HG03521 (cell line): ENCODE data around the gene CYB561.

ENCODE experiments used
- ATAC-seq: cut with Tn5 transposase; IDR thresholded peaks from one replicate; pipeline ENCODE4 v1.9.1; 2021; ENCODE audit warnings: mild to moderate bottlenecking, moderate library complexity; ENCODE audit not compliant: unreplicated experiment

CYB561 gene

GRCh38 chr17:63452046-63452961, 6.2 kb upstream of the CYB561 start:
- no peak for ATAC-seq

- no peak for ATAC-seq
These were observed 5.0 kb upstream of the CYB561 start for GRCh38 chr17:63451150-63451549.

GRCh38 chr17:63450551-63450950, 4.4 kb upstream of the CYB561 start:
- no peak for ATAC-seq

- ATAC-seq, result no peak
These were observed 2.5 kb upstream of the CYB561 start for GRCh38 chr17:63448655-63449054.

GRCh38 chr17:63447471-63448009, 1.4 kb upstream of the CYB561 start:
- no peak for ATAC-seq

GRCh38 chr17:63446753-63447470, 806 bp upstream of the CYB561 start:
- peak; percentile 8 for ATAC-seq

- peak; percentile 3 for ATAC-seq
These were observed 544 bp downstream of the CYB561 start for GRCh38 chr17:63445571-63445953.

GRCh38 chr17:63445065-63445464, 1.0 kb downstream of the CYB561 start:
- ATAC-seq, result no peak

- ATAC-seq, result no peak
These were observed 1.6 kb downstream of the CYB561 start for GRCh38 chr17:63444457-63444856.

GRCh38 chr17:63443053-63443452, 3.1 kb downstream of the CYB561 start:
- ATAC-seq, result no peak

- ATAC-seq, result no peak
These were observed 3.5 kb downstream of the CYB561 start for GRCh38 chr17:63442549-63443035.

GRCh38 chr17:63442074-63442473, 4.0 kb downstream of the CYB561 start:
- ATAC-seq, result no peak

- ATAC-seq, result no peak
These were observed 4.5 kb downstream of the CYB561 start for GRCh38 chr17:63441654-63442053.

GRCh38 chr17:63440770-63441335, 5.3 kb downstream of the CYB561 start:
- no peak for ATAC-seq

GRCh38 chr17:63440127-63440769, 5.9 kb downstream of the CYB561 start:
- no peak for ATAC-seq

GRCh38 chr17:63439687-63440086, 6.4 kb downstream of the CYB561 start:
- ATAC-seq, result no peak

- no peak for ATAC-seq
These were observed 7.7 kb downstream of the CYB561 start for GRCh38 chr17:63438092-63439051.

- no peak for ATAC-seq
These were observed 8.6 kb downstream of the CYB561 start for GRCh38 chr17:63437287-63438091.
